Inferior parietal cortex (tissue), 1 donor: Measurements from ENCODE around the gene ERC1.
"Not testable (repeated sequence)": the region's sequence is repeated elsewhere in the genome, so short reads cannot be mapped to it uniquely, and the experiment has no call there.

ENCODE experiments used
- DNase-seq: peaks from one replicate; pipeline ENCODE4 v3.0.0-alpha.2; 2016; ENCODE audit errors: extremely low spot score

The ERC1 gene

DNA sequence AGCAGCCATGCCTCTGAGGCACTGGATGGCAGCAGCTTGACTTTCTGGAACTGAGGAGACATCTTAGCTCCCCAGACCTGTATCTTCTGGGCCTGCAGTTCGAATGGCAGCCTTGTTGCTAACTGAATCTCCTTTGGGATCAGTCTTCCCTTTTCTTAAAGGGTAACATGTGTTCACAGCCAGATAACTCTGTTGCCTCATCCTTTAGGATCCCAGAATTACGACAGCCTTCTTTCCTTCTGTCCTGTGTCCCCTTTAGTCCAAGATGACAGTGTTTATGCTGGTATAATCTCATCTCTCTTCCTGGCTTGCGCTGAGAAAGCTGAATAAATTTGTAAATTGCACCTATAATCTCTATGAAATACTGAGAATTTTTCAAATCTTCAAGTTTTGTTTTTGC lies 9.1 kb upstream of the ERC1 start:
- no peak for DNase-seq

DNA sequence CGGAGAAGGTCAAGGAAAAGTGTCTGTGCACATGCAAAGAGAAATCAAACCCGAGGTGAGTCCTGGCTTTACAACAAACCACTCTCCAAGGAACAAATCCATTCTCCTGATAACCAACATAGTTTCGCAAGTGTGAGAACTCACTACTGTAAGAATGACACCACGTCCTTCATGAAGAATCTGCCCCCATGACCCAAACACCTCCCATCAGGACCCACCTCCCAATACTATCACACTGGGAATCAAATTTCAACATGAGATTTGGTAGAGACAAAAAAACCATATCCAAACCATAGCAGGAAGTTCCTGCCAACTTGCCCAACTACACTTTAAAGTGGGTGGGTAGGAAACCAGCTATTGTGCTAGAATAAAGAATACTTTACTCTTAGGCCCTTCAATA lies 2.4 kb upstream of the ERC1 start:
- DNase-seq = no peak

DNA sequence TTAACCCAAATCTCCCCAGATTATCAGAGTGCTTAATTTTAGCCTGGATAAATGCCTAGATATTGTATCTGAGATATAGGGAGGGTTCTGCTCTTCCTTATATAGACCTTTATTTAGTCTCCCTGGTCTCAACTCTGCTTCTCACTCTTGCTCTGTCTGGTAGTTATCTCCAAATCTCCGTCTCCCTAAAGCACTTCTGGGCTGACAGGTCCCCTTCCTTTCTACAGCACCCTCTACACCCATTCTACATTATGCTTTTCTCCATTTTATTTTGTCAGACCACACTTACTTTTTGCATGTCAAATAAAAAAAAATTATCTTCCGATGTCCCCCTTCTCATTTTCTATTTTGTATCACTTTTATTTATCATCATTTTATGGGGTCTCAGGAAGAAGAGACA lies 2.0 kb upstream of the ERC1 start:
- no peak for DNase-seq

DNA sequence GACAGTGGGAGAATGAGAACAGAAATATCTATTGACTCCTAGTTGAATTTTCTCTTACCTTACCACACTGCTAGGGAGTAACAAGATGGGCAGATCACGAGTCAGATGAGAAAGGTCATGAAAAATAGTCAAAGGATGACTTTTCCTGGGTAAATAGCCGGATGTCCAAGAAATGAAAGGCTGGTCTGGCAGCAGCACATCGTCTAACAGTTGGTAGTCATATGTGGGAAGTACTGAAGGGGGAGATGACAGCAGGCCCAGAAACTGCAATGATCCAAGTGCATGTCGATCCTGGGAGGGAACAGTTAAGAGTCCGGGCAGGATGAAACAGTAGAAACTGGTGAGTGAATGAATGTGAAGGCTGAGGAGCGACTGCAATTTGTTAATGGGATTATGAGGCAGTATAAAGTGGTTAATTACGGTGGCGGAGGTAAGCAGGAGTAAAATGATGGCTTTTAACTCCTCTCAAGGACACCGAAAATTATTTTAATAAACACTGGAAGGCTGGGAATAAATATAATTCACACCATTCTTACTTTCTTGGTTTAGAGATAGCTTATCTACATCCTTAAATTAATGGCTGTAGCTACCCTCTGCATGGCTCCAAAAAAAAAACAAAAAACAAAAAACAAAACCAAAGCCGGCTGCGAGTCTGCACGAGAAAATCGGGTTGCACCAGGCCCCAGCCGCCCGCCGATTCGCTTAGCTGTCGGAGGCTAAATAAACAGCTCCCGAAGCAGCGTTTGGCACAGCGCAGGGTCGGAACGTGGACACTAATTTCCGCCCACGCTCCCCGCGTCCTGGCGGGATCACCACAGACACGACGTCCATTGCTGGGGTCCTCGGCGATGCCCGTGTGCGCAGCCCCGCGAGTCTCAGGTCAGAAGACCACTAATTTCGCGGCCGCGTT lies 1.0 kb upstream of the ERC1 start:
- peak; percentile 58 for DNase-seq

DNA sequence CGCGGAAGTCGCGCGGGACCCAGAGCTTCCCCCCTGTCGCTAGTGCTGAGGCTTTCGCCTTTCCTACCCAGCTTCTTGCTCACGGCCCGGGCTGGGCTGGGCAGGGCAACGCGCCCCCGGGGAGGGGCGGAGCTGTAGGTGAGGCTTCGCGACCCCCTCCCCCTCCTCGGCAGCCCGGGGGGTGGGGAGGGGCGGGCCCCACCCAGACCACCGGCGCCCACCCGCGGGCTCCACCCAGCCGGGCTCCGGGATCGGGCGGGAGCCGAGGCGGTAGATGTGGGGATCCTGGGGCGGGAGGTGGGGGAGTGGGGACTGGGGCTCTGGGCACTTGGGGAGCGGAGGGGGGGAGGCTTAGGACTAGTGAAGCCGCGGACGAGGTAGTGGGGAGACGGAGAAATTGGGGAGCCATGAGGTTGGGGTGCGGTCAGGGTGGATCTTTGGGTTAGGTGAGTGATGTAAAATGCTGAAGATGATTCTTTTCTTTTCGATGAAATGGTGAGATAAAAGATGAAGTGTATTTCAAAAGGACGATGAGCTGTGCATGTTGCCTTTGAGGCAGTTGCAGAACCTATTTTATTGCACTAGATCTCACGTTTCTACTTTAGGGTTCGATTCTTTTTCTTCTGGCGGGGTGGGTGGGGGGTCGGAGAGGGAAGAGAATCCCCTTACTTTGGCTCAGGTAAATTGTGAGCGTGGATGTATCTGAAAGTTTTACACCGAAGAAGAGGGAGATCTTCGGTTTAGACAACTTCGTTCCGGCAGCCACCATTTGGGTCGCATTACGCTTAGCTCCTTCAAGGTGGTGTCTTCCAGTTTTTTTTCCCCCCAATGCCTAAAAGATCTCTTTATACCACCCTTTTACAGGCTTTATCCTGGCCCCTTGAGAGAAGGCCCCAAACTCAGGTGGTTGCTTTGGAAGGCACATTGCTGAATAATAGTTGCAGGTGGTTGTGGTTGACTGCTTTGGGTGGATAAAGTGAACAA lies 619 bp downstream of the ERC1 start:
- peak; percentile 30 for DNase-seq

DNA sequence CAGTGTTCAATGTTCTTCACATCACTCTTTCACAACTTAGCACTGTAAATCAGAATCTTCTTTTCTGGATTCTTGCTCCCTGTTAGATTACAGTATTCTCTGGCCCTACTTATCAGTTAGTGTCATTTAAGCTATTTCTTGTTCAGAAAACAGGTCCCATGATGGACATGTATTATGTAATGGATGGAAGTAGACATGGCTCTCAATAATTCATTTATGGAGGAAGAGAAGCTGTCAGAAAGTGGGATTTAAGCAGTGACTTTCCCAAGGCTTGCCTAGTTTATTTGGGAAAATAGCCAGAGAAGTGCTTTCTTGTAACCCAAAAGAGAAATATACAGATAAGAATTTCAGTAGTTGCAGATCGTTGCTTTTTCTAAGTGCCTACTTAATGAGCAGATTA lies 1.6 kb downstream of the ERC1 start:
- DNase-seq = no peak

DNA sequence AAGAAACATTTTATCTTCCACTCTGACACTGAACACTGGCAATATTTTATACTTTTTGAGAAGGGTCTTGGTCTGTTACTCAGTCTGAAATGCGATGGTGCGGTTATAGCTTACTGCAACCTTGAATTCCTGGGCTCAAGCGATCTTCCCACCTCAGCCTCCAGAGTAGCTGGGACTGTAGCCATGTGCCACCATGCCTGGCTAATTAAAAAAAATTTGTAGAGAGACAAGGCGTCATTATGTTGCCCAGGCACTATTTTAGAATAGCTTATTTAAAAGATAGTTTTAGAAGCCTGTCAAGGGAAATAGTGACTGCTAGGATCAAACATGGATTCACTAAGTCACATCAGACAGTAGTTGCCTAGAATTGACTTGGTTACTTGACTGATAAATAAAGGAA lies 5.9 kb downstream of the ERC1 start:
- no peak for DNase-seq

DNA sequence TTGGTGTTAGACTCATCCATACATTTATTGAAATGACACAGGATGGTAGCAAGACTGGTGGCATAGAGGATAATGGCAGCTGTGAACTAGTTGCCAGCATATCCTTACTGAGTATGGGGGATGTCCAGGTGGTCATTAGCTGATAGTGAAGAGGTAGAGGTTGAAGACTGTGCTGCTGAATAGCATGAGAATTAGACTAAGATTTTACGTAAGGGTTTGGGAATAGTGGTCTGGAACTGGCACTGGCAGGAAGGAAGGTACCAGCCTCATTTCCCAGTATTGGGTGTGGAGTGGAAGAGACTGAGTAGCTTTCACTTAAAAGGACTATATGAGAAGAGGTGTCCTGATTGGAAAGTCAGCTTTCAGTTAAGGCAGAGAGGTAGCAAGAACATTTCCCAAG lies 6.5 kb downstream of the ERC1 start:
- DNase-seq = no peak

DNA sequence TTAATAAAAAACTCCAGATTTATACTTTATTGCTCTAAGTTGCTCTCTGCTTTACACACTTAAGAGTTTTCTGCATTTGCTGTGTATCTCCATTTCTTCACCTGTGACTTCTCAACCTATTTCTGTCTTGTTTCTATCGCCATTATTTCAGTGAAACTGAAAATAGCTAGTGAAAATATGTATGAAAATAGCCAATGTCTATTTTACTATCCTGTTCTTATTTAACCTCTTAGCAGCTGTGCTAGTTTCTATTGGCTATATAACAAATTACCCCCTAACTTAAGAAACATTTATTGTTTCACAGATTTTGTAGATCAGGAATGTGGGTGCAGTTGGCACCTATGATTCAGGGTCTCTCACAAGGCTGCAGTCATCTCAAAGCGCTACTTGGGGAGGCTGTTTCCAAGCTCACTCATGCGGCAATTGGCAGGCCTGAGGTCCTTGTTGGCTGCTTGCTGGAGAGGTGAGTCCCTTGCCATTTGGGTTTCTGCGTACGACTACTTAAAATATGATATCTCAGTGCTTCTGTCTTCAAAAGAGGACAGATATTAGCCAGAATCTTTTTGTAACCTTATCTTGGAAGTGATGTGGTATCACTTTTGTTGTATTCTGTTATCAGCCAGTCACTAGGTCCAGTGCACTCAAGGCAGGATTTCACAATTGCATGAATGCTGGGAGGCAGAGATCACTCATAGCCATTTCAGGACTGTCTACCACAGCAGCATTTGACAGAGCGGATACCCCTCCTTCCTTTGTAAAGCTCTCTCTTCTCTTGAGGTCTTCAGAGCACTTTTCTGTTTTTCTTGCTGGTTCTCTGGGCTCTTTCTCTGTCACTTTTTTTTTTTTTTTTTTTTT lies 7.2 kb downstream of the ERC1 start:
- no peak for DNase-seq

DNA sequence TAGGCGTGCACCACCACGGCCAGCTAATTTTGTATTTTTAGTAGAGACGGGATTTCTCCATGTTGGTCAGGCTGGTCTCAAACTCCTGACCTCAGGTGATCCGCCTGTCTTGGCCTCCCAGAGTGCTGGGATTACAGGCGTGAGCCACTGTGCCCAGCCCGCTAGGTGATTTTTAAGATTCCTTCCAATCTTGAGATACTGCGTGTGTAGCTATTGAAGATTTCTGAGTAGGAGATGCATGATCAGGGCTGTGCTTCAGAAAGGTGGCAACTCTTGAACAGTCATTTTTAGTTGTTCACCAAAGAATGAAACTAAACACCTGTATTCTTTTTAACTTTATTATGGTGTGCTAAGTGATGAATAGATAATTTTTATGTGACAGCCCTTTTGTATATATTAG lies 8.7 kb downstream of the ERC1 start:
- DNase-seq = not testable (repeated sequence)

DNA sequence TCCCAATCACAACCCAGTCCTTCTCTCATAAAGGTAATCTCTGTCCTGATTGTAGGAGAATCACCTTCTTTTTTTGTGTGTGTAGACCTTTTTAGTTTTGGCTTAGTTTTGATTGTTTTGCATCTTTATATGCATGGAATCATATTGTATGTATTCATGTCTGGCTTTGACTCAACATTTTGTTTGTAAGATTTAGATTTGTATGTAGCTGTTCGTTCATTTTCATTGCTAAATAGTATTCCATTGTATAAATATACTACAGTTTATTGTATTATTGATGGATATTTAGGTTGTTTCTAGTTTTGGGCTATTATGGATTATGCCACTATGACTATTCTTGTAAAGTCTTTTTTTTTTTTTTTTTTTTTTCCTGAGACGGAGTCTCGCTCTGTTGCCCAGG lies 10.5 kb downstream of the ERC1 start:
- DNase-seq = no peak

DNA sequence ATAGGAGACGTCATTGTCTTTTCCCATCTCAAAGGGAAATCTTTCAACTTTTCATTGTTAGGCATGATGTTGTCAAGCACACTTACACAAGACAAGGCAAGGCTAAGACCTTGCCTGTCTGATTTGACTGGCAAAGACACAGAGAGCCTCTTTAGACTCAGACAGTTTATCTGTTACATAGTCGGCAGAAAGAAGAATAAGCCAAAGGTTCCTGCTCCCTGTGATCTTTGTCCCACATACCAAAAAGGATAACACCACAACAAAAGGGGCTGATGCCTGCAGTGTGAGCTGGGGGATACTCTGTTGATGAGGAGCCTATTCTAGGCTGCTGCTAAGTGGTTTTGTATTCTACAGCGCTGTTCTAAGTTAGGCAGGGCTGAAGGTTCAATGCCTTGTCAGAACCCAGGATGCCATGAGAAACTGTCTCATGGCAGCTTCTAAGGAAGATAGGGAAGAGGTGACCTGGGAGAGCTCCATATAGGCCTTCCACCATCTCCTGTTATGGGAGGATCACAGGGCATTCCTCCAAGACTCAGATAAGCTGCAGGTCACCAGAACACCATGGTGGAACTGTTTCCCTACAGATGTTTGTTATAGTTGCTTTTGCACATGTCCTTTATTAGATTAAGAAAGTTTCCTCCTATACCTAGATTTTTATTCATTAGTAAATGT lies 12.7 kb downstream of the ERC1 start:
- no peak for DNase-seq

DNA sequence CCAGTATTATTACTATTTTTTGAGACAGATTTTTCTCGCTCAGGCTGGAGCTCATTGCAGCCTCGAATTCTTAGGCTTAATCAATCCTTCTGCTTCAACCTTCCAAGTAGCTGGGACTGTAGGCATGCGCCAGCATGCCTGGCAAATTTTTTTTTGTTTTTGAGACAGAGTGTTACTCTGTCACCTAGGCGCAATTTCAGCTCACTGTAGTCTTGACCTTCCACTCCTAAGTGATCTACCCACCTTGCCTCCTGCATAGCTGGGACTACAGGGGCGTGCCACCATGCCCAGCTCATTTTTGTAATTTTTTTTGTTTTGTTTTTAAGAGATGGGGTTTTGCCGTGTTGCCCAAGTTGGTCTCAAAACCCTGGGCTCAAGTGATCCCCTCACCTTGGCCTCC lies 15.2 kb downstream of the ERC1 start:
- no peak for DNase-seq

DNA sequence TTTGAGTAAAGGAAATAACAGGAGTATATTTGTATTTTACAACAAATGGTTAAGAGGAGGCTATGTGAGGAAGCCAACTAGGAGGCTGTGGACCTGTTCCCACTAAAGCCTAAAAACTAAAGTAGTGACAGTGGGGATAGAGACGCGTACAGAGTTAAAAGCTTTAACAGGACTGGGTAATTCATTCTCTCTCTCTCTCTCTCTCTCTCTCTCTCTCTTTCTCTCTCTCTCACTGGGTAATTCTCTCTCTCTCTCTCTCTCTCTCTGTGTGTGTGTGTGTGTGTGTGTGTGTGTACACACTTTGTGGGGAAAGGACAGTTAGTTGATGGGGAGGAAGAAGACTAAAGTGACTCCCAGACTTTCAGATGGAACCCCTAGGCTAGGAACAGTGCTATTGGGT lies 16.3 kb downstream of the ERC1 start:
- no peak for DNase-seq

DNA sequence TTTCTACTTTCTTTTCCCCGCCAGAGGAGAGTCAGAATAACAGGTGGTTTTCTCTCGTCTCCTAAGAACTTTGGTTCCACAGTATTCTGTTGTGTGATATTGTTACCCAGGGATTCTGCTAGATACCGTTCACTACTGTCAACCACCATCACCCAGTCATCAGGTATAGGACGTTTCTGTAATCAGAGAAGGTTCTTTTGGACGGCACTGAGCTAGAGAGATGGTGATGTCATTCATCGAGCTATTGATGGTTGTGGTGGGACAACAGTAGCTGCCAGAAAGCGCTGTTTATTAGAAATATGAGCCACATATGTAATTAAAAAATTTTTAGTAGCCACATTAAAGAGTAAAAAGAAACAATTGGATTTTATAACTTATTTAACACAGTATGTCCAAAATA lies 17.0 kb downstream of the ERC1 start:
- no peak for DNase-seq

DNA sequence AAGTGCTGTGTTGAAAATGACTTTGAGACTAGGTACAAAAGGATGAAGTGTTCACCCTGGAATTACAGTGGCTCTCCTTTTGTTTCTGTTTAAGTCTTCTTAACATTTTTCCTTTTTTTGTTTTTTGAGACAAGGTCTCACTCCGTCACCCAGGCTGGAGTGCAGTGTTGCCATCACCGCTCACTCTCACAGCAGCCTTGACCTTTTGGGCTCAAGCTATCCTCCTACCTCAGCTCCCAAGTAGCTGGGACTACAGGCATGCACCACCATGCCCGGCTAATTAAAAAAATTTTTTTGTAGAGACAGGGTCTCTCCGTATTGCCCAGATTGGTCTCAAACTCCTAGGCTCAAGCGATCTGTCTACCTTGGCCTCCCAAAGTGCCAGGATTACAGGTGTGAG lies 20.1 kb downstream of the ERC1 start:
- DNase-seq = no peak

DNA sequence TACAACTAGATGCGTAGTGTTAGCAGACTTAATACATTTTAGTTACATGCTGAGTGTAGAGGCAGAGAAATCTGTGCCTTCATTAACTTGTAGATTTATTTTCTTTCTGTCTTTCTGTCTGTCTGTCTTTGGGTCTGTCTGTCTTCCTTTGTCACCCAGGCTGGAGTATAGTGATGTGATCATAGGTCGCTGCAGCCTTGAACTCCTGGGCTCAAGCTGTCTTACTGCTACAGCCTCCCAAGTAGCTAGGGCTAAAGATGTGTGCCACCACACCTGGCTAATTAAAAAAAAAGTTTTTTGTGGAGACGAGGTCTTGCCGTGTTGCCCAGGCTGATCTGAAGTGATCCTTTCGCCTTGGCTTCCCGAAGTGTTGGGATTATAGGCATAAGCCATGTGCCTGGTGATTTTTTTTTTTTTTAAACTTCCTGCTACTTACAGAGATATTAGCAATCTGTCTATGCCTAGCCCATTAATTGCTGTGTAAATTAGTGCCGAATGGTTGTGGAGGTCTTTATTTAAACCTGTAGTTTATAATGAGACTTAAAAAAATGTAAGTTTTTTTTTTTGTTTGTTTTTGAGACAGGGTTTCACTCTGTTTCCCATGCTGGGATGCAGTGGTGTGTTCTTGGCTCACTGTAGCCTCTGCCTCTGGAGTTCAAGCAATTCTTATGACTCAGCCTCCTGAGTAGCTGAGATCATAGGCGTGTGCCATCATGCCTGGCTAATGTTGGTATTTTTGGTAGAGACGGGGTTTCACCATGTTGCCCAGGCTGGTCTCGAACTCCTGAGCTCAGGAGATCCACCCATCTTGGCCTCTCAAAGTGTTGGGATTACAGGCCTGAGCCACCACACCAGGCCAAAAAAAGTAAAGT lies 22.8 kb downstream of the ERC1 start:
- no peak for DNase-seq

DNA sequence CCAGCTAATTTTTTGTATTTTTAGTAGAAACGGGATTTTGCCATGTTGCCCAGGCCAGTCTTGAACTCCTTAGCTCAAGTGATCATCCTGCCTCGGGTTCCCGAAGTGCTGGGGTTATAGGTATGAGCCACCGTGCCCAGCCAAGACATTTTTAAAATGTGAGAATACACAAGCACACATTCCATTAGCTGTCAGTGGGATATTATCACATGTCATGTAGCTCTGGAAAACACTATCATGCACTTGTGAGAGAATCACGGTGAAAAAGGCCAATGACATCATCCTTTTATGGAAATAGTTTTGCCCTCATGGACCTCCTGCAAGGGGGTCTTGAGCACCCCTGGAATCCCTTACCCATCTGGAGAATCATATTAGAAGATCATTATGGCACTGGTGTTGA lies 28.3 kb downstream of the ERC1 start:
- DNase-seq = no peak

DNA sequence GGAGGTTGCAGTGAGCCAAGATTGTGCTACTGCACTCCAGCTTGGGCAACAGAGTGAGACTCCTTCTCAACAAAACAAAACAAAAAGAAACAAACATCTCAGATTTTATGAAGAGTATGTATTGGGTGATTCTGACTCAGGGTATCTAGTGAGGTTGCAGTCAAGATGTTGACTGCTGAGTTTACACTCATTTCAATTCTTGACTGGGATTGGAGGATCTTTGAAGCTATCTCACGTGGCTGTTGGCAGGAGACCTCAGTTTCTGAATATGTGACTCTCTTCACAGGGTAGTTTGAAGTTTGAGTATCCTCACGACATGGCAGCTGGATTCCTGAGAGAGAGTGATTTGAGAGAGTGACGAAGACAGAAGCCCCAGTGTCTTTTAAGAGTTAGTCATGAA lies 29.4 kb downstream of the ERC1 start:
- DNase-seq = no peak
